ENCODE results near the gene IGSF9B. TPM values are rescaled to one million over a fixed set of nuclear protein-coding genes. Genes with fewer than 3 reads are reported as not detected.

The IGSF9B gene
- total RNA-seq, 1 donor from 2014 or later: 13.1 TPM

GRCh38 chr11:133903875-133904817 is 52.6 kb downstream of the IGSF9B start:
- Mint-ChIP-seq H3K9me3 (ENCODE audit: unreplicated experiment) (peaks cover 2% of the 10 kb centered on the region), H3K27me3 (ENCODE audit: low read depth, unreplicated experiment) (no peaks in the 10 kb centered on the region), H3K36me3 (ENCODE audit: low read depth, unreplicated experiment) (peaks cover 20% of the 10 kb centered on the region), H3K4me1 (ENCODE audit: low read depth, unreplicated experiment) (no peaks in the 10 kb centered on the region), H3K4me3 (ENCODE audit: unreplicated experiment) (no peak overlapping the region), H3K27ac (ENCODE audit: unreplicated experiment) (no peak overlapping the region)
- DNase-seq (ENCODE audit: low read depth) (no peak), FAIRE-seq (no peak)
- no peaks in the 10 kb centered on the region for H4K20me1 ChIP-seq (ENCODE audit: insufficient read depth, low read length)
- no peak overlapping the region for H3K4me2 ChIP-seq (ENCODE audit: low read length)
- no peak overlapping the region for H3K4me3 ChIP-seq (ENCODE audit: insufficient read depth, low read depth, low read length)
- no peaks in the 10 kb centered on the region for H3K79me2 ChIP-seq (ENCODE audit: insufficient read depth, low read length)
- H3K9me3 ChIP-seq (ENCODE audit: insufficient read depth, low read depth, low read length): no peaks in the 10 kb centered on the region
- no peaks in the 10 kb centered on the region for H3K36me3 ChIP-seq (ENCODE audit: insufficient read depth, low read length)
- no peaks in the 10 kb centered on the region for H3K4me1 ChIP-seq (ENCODE audit: insufficient read depth, low read length)
- no peak overlapping the region for H3K27ac ChIP-seq (ENCODE audit: low read depth, low read length)
- TF ChIP-seq EZH2 (IDR thresholded peaks at IDR 0.05; ENCODE audit: insufficient read depth, low read length): no peak
- TF ChIP-seq, protein P1, sequence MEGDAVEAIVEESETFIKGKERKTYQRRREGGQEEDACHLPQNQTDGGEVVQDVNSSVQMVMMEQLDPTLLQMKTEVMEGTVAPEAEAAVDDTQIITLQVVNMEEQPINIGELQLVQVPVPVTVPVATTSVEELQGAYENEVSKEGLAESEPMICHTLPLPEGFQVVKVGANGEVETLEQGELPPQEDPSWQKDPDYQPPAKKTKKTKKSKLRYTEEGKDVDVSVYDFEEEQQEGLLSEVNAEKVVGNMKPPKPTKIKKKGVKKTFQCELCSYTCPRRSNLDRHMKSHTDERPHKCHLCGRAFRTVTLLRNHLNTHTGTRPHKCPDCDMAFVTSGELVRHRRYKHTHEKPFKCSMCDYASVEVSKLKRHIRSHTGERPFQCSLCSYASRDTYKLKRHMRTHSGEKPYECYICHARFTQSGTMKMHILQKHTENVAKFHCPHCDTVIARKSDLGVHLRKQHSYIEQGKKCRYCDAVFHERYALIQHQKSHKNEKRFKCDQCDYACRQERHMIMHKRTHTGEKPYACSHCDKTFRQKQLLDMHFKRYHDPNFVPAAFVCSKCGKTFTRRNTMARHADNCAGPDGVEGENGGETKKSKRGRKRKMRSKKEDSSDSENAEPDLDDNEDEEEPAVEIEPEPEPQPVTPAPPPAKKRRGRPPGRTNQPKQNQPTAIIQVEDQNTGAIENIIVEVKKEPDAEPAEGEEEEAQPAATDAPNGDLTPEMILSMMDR (IDR thresholded peaks at IDR 0.05; ENCODE audit: insufficient read depth, low read depth, low read length): no peak
- H3K27me3 ChIP-seq (ENCODE audit: insufficient read depth, low read length): no peaks in the 10 kb centered on the region
- no peak overlapping the region for H3K9ac ChIP-seq (ENCODE audit: low read length)
- H2AFZ ChIP-seq (ENCODE audit: low read depth, low read length): no peak overlapping the region

DNA sequence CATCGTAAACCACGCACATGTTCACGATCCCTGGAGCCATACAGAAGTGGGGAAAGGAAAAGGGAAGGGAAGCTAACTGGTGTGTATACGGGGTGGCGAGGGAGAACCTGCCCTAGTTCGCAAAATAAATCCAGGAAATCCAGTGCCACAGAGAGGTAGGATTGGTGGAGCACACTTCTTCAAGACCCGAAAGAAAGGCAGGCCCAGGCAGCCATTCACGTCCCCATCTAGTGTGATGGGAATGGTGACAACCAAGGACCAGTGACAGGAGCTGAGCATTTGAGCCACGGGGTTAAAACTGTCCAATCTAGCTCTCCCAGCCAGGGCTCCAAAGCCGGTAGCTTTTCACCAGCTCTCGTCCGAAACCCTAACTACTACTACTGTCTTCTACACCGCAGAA is 53.7 kb downstream of the IGSF9B start:
- Histone ChIP-seq H3K4me1 (ENCODE audit: insufficient read depth, low read length) (no peaks in the 10 kb centered on the region), H3K27me3 (ENCODE audit: insufficient read depth, low read length) (no peaks in the 10 kb centered on the region), H3K79me2 (ENCODE audit: insufficient read depth, low read length) (no peaks in the 10 kb centered on the region), H3K9me3 (ENCODE audit: insufficient read depth, low read depth, low read length) (no peaks in the 10 kb centered on the region), H3K9ac (ENCODE audit: low read length) (no peak overlapping the region), H3K36me3 (ENCODE audit: insufficient read depth, low read length) (no peaks in the 10 kb centered on the region), H3K4me3 (ENCODE audit: insufficient read depth, low read depth, low read length) (no peak overlapping the region), H4K20me1 (ENCODE audit: insufficient read depth, low read length) (no peaks in the 10 kb centered on the region), H2AFZ (ENCODE audit: low read depth, low read length) (no peak overlapping the region), H3K4me2 (ENCODE audit: low read length) (no peak overlapping the region), H3K27ac (ENCODE audit: low read depth, low read length) (no peak overlapping the region)
- Mint-ChIP-seq H3K27ac (ENCODE audit: unreplicated experiment) (no peak overlapping the region), H3K27me3 (ENCODE audit: low read depth, unreplicated experiment) (no peaks in the 10 kb centered on the region), H3K36me3 (ENCODE audit: low read depth, unreplicated experiment) (peaks cover 17% of the 10 kb centered on the region), H3K4me3 (ENCODE audit: unreplicated experiment) (no peak overlapping the region), H3K9me3 (ENCODE audit: unreplicated experiment) (peaks cover 2% of the 10 kb centered on the region), H3K4me1 (ENCODE audit: low read depth, unreplicated experiment) (no peaks in the 10 kb centered on the region)
- DNase-seq (ENCODE audit: low read depth) (no peak), FAIRE-seq (no peak)
- no peak for TF ChIP-seq EZH2 (IDR thresholded peaks at IDR 0.05; ENCODE audit: insufficient read depth, low read length)
- TF ChIP-seq, protein P1 (IDR thresholded peaks at IDR 0.05; ENCODE audit: insufficient read depth, low read depth, low read length): no peak

- Histone ChIP-seq H3K4me1 (ENCODE audit: insufficient read depth, low read length) (no peaks in the 10 kb centered on the region), H4K20me1 (ENCODE audit: insufficient read depth, low read length) (no peaks in the 10 kb centered on the region), H3K9ac (ENCODE audit: low read length) (no peak overlapping the region), H3K9me3 (ENCODE audit: insufficient read depth, low read depth, low read length) (no peaks in the 10 kb centered on the region), H3K79me2 (ENCODE audit: insufficient read depth, low read length) (no peaks in the 10 kb centered on the region), H3K4me2 (ENCODE audit: low read length) (no peak overlapping the region), H3K27me3 (ENCODE audit: insufficient read depth, low read length) (no peaks in the 10 kb centered on the region), H3K4me3 (ENCODE audit: insufficient read depth, low read depth, low read length) (no peak overlapping the region), H3K36me3 (ENCODE audit: insufficient read depth, low read length) (no peaks in the 10 kb centered on the region), H2AFZ (ENCODE audit: low read depth, low read length) (no peak overlapping the region), H3K27ac (ENCODE audit: low read depth, low read length) (no peak overlapping the region)
- Mint-ChIP-seq H3K4me1 (ENCODE audit: low read depth, unreplicated experiment) (no peaks in the 10 kb centered on the region), H3K27me3 (ENCODE audit: low read depth, unreplicated experiment) (no peaks in the 10 kb centered on the region), H3K36me3 (ENCODE audit: low read depth, unreplicated experiment) (peaks cover 18% of the 10 kb centered on the region), H3K9me3 (ENCODE audit: unreplicated experiment) (peaks cover 2% of the 10 kb centered on the region), H3K27ac (ENCODE audit: unreplicated experiment) (no peak overlapping the region), H3K4me3 (ENCODE audit: unreplicated experiment) (no peak overlapping the region)
- no peak for FAIRE-seq
- no peak for TF ChIP-seq EZH2 (IDR thresholded peaks at IDR 0.05; ENCODE audit: insufficient read depth, low read length)
- TF ChIP-seq, protein P1 (IDR thresholded peaks at IDR 0.05; ENCODE audit: insufficient read depth, low read depth, low read length): no peak
- no peak for DNase-seq (ENCODE audit: low read depth)
These were observed 54.3 kb downstream of the IGSF9B start for GRCh38 chr11:133902506-133902905.
